ENCODE results near the gene DYRK2. TPM values are rescaled to one million over a fixed set of nuclear protein-coding genes. Genes with fewer than 3 reads are reported as not detected.

DYRK2 gene
- polyA plus RNA-seq, 3 donors = 7.5 to 12.5 (median 9.7) TPM

- H3K27ac Mint-ChIP-seq = peak overlapping the region in 5 of 7 donors; percentile 4 to 76 (median 48)
- H3K27me3 Mint-ChIP-seq (ENCODE audit: low read depth in 3 of 3) = peaks cover 10 to 15% (median 12%) of the 10 kb centered on the region in 3 donors
- peak overlapping the region; percentile 92 to 99 for H3K4me3 Mint-ChIP-seq
- Histone ChIP-seq H3K27ac (ENCODE audit: low read depth in 1 of 2, low read length in 2 of 2) (no peak overlapping the region), H3K4me1 (ENCODE audit: control insufficient read depth in 1 of 2, insufficient read depth in 2 of 2, low read length in 2 of 2) (peaks cover 21 to 29% of the 10 kb centered on the region in 2 donors), H3K9me3 (replicated peaks in 1 of 2; ENCODE audit: control insufficient read depth in 1 of 2, insufficient read depth in 1 of 2, low read length in 2 of 2) (no peaks in the 10 kb centered on the region), H3K79me2 (ENCODE audit: insufficient read depth, low read length) (peaks cover 51% of the 10 kb centered on the region), H3K9ac (ENCODE audit: insufficient read depth, low read length, poor library complexity, severe bottlenecking) (peak overlapping the region; percentile 80), H3K27me3 (ENCODE audit: control insufficient read depth in 2 of 2, insufficient read depth in 2 of 2, low read length in 2 of 2) (peaks cover 0 to 8% of the 10 kb centered on the region in 2 donors), H3K36me3 (replicated peaks in 1 of 2; ENCODE audit: control insufficient read depth in 1 of 2, insufficient read depth in 2 of 2, low read length in 2 of 2) (no peaks in the 10 kb centered on the region), H3K4me2 (replicated peaks; ENCODE audit: extremely low read depth, low read length, poor library complexity, severe bottlenecking) (peak overlapping the region; percentile 87), H3K4me3 (replicated peaks in 1 of 3; ENCODE audit: low read depth in 2 of 3, low read length in 3 of 3) (peak overlapping the region; percentile 82 to 88 (median 84)), H2AFZ (ENCODE audit: insufficient read depth, low read depth, low read length, poor library complexity, severe bottlenecking) (peak overlapping the region; percentile 91), H4K20me1 (ENCODE audit: insufficient read depth, low read length) (peaks cover 51% of the 10 kb centered on the region)
- H3K4me1 Mint-ChIP-seq = peaks cover 30% of the 10 kb centered on the region
- no peak for TF ChIP-seq CTCF (IDR thresholded peaks at IDR 0.05)
- peaks cover 10 to 20% of the 10 kb centered on the region in 2 donors for H3K36me3 Mint-ChIP-seq
- no peak for DNase-seq
- peaks cover 0 to 2% (median 0%) of the 10 kb centered on the region in 7 donors for H3K9me3 Mint-ChIP-seq
- intact Hi-C loops (cut with micrococcal nuclease) = no loop called here
- 50% methylated on average over 1 of the region's 11 CpGs for WGBS (ENCODE audit: insufficient coverage)
These were observed 2.0 kb downstream of the DYRK2 start for GRCh38 chr12:67650388-67651131.

GRCh38 chr12:67651132-67651695 lies 2.7 kb downstream of the DYRK2 start:
- Histone ChIP-seq H3K27me3 (ENCODE audit: control insufficient read depth in 2 of 2, insufficient read depth in 2 of 2, low read length in 2 of 2) (peaks cover 0 to 6% of the 10 kb centered on the region in 2 donors), H3K9me3 (replicated peaks in 1 of 2; ENCODE audit: control insufficient read depth in 1 of 2, insufficient read depth in 1 of 2, low read length in 2 of 2) (no peaks in the 10 kb centered on the region), H3K4me1 (ENCODE audit: control insufficient read depth in 1 of 2, insufficient read depth in 2 of 2, low read length in 2 of 2) (peaks cover 21 to 29% of the 10 kb centered on the region in 2 donors), H3K27ac (ENCODE audit: low read depth in 1 of 2, low read length in 2 of 2) (no peak overlapping the region), H2AFZ (ENCODE audit: insufficient read depth, low read depth, low read length, poor library complexity, severe bottlenecking) (no peak overlapping the region), H3K9ac (ENCODE audit: insufficient read depth, low read length, poor library complexity, severe bottlenecking) (no peak overlapping the region), H3K4me3 (replicated peaks in 1 of 3; ENCODE audit: low read depth in 2 of 3, low read length in 3 of 3) (no peak overlapping the region), H4K20me1 (ENCODE audit: insufficient read depth, low read length) (peaks cover 57% of the 10 kb centered on the region), H3K4me2 (replicated peaks; ENCODE audit: extremely low read depth, low read length, poor library complexity, severe bottlenecking) (no peak overlapping the region), H3K36me3 (replicated peaks in 1 of 2; ENCODE audit: control insufficient read depth in 1 of 2, insufficient read depth in 2 of 2, low read length in 2 of 2) (no peaks in the 10 kb centered on the region), H3K79me2 (ENCODE audit: insufficient read depth, low read length) (peaks cover 57% of the 10 kb centered on the region)
- Mint-ChIP-seq H3K4me3 (peak overlapping the region; percentile 92 to 99), H3K36me3 (peaks cover 12 to 20% of the 10 kb centered on the region in 2 donors), H3K27me3 (ENCODE audit: low read depth in 3 of 3) (peaks cover 8 to 15% (median 12%) of the 10 kb centered on the region in 3 donors), H3K9me3 (peaks cover 0 to 2% (median 0%) of the 10 kb centered on the region in 7 donors), H3K27ac (peak overlapping the region in 1 of 7 donors; percentile 76), H3K4me1 (peaks cover 30% of the 10 kb centered on the region)
- intact Hi-C loops (cut with micrococcal nuclease) = no loop called here
- 43% methylated on average over 3 of the region's 5 CpGs for WGBS (ENCODE audit: insufficient coverage)
- no peak for DNase-seq
- no peak for TF ChIP-seq CTCF (IDR thresholded peaks at IDR 0.05)

All from CD14-positive monocyte (primary cell).